GM19463 (cell line): Measurements from ENCODE around the gene EXOC2.

Experiments
- ATAC-seq: cut with Tn5 transposase; IDR thresholded peaks from one replicate; pipeline ENCODE4 v1.9.1; 2021; ENCODE audit warnings: mild to moderate bottlenecking, moderate library complexity; ENCODE audit not compliant: unreplicated experiment

The EXOC2 gene

GRCh38 chr6:540490-540889 is 152.4 kb downstream of the EXOC2 start:
- no peak for ATAC-seq

DNA sequence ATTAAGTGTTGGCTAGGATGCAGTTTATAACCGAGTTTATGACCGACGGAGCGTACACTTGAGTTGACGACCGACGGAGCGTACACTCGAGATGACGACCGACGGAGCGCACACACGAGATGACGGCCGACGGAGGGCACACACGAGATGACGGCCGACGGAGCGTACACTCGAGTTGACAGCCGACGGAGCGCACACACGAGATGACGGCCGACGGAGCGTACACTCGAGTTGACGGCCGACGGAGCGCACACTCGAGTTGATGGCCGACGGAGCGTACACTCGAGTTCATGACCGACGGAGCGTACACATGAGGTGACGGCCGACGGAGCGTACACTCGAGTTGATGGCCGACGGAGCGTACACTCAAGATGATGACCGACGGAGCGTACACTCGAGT is 155.8 kb downstream of the EXOC2 start:
- no peak for ATAC-seq

GRCh38 chr6:530425-530824 is 162.5 kb downstream of the EXOC2 start:
- no peak for ATAC-seq

GRCh38 chr6:528989-529388 is 163.9 kb downstream of the EXOC2 start:
- ATAC-seq: no peak

DNA sequence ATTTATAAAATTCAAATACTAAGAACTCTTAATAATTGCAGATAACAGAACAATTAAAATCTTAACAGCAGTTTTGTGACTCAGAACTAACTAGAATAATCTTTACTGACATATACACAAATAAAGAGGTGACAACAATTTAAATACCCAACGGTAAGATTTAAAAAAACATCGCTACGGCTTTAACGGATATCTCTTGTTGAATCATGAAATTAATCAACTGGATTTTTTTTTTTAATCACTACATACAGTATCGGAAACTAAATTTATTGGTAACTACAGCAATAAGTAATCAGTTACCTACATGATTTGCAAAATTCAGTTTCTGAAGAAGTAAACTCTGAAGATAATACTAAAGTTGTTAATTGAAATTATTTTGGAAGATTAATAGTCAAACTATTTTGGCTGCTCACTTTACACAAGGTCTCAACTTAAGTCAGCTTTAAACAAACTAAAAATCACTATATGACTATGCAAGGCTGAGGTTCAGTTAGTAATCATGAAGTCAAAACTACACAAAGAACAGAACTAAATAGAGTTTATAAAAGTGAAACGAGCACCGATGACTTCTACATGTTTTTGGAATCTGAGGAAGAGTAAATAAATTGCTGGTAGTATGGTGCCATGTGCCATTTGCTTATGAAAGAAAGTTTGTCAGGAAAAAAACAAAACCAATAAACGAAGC is 164.8 kb downstream of the EXOC2 start:
- no peak for ATAC-seq

GRCh38 chr6:524803-525202 is 168.1 kb downstream of the EXOC2 start:
- no peak for ATAC-seq

- ATAC-seq: no peak
These were observed 172.1 kb downstream of the EXOC2 start for GRCh38 chr6:520820-521219.

GRCh38 chr6:518218-518617 is 174.7 kb downstream of the EXOC2 start:
- no peak for ATAC-seq

DNA sequence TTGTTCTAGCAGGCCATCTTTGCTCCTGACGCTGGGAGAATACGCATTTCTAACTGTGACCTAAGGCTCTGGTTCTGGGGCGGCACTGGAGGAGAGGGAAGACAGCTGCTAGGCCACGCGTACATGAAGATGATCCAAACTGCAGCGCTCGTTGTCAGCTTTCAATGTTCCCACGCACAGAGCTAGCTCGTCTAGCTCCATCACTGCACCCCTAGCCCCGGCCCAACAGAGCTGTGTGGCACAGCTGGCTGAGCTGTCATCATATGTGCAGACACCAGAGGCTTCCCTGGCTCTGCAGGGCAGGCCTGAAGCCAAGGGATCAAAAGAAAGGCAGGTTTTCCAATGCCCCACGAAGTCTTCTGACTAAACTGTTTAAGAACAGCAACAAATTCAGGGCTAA is 176.7 kb downstream of the EXOC2 start:
- no peak for ATAC-seq

- no peak for ATAC-seq
These were observed 177.7 kb downstream of the EXOC2 start for GRCh38 chr6:515267-515666.

- ATAC-seq: no peak
These were observed 178.5 kb downstream of the EXOC2 start for GRCh38 chr6:514396-514978.

DNA sequence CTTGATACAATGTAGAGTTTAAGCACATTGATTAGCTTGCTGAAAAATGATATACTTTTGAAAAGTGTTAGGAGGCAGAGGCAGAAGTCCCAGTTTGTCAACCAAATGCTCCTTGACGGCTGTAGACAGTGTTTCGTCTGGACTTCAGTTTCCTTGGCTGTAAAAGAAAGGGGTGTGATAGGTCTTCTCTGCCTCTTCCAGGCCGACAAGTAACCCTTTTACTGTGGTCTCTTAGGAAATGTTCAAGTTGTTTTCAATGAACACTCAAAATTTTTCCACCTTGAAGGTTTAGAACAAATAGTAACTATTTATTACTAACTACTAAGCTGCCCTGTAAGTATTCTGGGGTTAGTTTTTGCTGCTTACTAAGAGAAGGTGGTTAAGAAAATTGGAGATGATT is 179.0 kb downstream of the EXOC2 start:
- no peak for ATAC-seq

GRCh38 chr6:513058-513457 is 179.9 kb downstream of the EXOC2 start:
- no peak for ATAC-seq

- no peak for ATAC-seq
These were observed 181.3 kb downstream of the EXOC2 start for GRCh38 chr6:511488-512137.

DNA sequence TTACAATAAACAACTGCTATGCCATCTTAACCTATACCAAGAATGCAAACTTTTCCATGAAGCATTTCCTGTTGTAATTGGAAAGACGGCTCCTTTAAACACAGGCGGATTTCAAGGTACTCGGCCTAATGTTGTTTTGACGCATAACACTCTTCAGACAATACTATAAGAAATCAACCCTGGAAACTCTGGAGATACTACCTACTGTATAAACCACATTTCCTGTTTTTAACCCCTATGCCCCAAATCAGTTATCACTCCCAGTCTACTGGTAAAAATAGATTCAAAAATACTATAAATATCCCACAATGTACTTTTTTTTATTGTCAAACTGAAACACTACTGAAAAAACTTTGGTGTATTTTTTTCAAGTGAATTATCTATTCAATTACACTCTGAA is 183.3 kb downstream of the EXOC2 start:
- no peak for ATAC-seq

- ATAC-seq: no peak
These were observed 184.3 kb downstream of the EXOC2 start for GRCh38 chr6:508614-509013.

DNA sequence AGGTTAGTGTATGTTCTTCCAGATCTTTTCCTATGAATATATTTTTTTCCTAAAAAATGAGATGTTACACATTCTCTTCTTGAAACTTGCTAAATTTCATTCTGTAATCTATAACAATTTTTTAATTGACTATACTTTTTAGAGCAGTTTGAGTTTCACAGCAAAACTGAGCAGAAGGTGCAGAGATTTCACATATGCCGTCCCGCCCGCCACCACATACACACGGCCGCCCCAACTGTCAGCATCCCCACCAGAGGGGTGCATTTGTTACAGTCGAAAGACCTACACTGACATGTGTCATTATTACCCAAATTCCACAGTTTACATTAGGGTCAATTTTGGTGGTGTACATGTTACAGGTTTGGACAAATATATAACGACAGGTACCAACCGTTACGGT is 184.9 kb downstream of the EXOC2 start:
- no peak for ATAC-seq

DNA sequence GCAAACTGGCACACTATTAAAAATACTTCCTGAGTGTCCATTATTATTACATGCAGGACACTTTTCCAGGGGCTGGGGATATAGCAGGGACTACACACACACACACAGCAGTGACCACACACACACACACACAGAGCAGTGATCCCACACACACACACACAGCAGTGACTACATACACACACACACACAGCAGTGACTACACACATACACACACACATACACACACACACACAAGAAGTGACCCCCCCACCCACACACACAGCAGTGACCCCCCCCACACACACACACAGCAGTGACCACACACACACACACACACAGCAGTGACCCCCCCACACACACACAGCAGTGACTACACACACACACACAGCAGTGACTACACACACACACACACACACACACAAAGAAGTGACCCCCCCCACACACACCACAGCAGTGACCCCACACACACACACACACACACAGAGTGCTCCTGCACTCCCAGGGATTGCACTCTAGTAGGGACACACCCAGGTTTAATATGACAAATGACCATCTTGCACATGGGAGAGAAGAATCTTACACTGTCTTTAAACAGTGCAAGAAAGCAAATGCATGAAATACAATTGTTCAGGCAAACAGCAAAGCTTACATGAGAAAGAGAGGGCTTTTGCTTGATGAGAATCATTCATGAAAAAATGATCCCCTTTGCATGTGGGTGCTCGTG is 185.9 kb downstream of the EXOC2 start:
- no peak for ATAC-seq

GRCh38 chr6:506508-506907 is 186.4 kb downstream of the EXOC2 start:
- no peak for ATAC-seq

- no peak for ATAC-seq
These were observed 187.6 kb downstream of the EXOC2 start for GRCh38 chr6:505374-505773.

- ATAC-seq: no peak
These were observed 188.4 kb downstream of the EXOC2 start for GRCh38 chr6:504446-504980.
